Endodermal cell (in vitro differentiated cells): ENCODE measurements around the gene DNMT3A. TPM values are rescaled to one million over a fixed set of nuclear protein-coding genes. Genes with fewer than 3 reads are reported as not detected.

Experiments used
- DNase-seq: peaks from one replicate; pipeline ENCODE4 v3.0.0-alpha.2; 2017
- H3K27ac ChIP-seq: 2 replicates; pipeline ENCODE4 v1.5.1; 2013; ENCODE audit warnings: mild to moderate bottlenecking, low read depth, low read length, moderate library complexity
- H3K27me3 ChIP-seq: 2 replicates; pipeline ENCODE4 v1.6.1; 2013; ENCODE audit warnings: mild to moderate bottlenecking, low read length, moderate library complexity; ENCODE audit not compliant: insufficient read depth, control insufficient read depth, poor library complexity, severe bottlenecking
- H3K36me3 ChIP-seq: 2 replicates; pipeline ENCODE4 v1.7.0; 2013; ENCODE audit warnings: mild to moderate bottlenecking, low read length, moderate library complexity; ENCODE audit not compliant: control insufficient read depth, insufficient read depth
- H3K4me1 ChIP-seq: one replicate; pipeline ENCODE4 v1.7.0; 2013; ENCODE audit warnings: low read length; ENCODE audit not compliant: control insufficient read depth, insufficient read depth
- H3K4me3 ChIP-seq: 2 replicates; pipeline ENCODE4 v1.5.1; 2013; ENCODE audit warnings: mild to moderate bottlenecking, low read length, moderate library complexity
- H3K9ac ChIP-seq: 2 replicates; pipeline ENCODE4 v1.6.1; 2013; ENCODE audit warnings: mild to moderate bottlenecking, low read length, moderate library complexity; ENCODE audit not compliant: poor library complexity, severe bottlenecking; ENCODE audit errors: extremely low read depth
- H3K9me3 ChIP-seq: 2 replicates; pipeline ENCODE4 v1.6.1; 2013; ENCODE audit warnings: mild to moderate bottlenecking, low read length, moderate library complexity; ENCODE audit not compliant: control insufficient read depth
- H3K27ac Mint-ChIP-seq: 2 replicates; pipeline ENCODE4 v1.8.0; 2020; ENCODE audit warnings: mixed read lengths
- H3K27me3 Mint-ChIP-seq: 2 replicates; pipeline ENCODE4 v1.8.0; 2021; ENCODE audit warnings: mild to moderate bottlenecking, mixed read lengths; ENCODE audit not compliant: insufficient read depth
- H3K36me3 Mint-ChIP-seq: 2 replicates; pipeline ENCODE4 v1.8.0; 2020; ENCODE audit warnings: low read depth, mixed read lengths
- H3K4me1 Mint-ChIP-seq: 2 replicates; pipeline ENCODE4 v1.8.0; 2020; ENCODE audit warnings: mixed read lengths
- H3K4me3 Mint-ChIP-seq: 2 replicates; pipeline ENCODE4 v1.8.0; 2020; ENCODE audit warnings: mild to moderate bottlenecking, moderate library complexity, mixed read lengths
- H3K9me3 Mint-ChIP-seq: 2 replicates; pipeline ENCODE4 v1.8.0; 2020; ENCODE audit warnings: mild to moderate bottlenecking, mixed read lengths
- WGBS, 2 experiments: methylation state at CpG; one replicate each; pipeline versions ENCODE4 v1.1.5 to v1.1.7; 2013; ENCODE audit warnings: missing lambda C conversion rate in 2 of 2, mixed read lengths in 1 of 2; ENCODE audit not compliant: insufficient coverage in 1 of 2, insufficient read length in 1 of 2; 5-methylcytosine and 5-hydroxymethylcytosine counted together
- total RNA-seq, 2 donors: library from RNA; stranded (reverse); fragmentation: NEBNext Ultra II Directional in 1 of 2; extraction: Animal tissue kit (Norgen Biotek cat#: 25700) in 1 of 2; gene quantifications; 2 replicates in 1 of 2; 3 replicates in 1 of 2; pipeline ENCODE4 v1.2.1, GENCODE V29; 2021
- TF ChIP-seq, protein P1 (sequence below): fragments of 200-600 bp; sonication (generic); conservative IDR thresholded peaks from 2 replicates; pipeline ENCODE4 v1.5.0; 2021; ENCODE audit warnings: antibody characterized with exemption, mild to moderate bottlenecking

DNMT3A gene
- total RNA-seq, 2 donors from 2014 or later = 124 to 139 TPM

DNA sequence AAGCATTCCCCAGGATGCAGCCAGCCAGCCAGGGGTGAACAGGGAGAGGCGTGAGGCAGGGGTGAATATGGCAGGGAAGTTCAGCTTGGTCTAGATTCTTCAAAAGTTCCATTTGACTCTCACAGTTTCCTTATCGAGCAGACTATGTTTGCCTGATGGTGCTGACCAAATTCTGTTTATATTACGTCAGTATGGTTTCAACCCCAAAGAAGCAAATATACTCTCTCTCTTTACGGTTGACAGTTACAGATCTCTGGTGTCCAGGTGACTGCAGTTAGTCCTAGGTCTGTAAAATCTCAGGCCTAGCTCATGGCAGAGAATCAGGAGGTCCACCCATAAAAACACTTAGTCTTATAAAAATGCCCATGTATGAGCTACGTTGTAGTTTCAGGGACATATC is 38.3 kb upstream of the DNMT3A start:
- no peak overlapping the region for H3K27ac Mint-ChIP-seq
- 94 to 96% methylated on average over 3 to 5 of the region's 5 CpGs for WGBS, 2 experiments

DNA sequence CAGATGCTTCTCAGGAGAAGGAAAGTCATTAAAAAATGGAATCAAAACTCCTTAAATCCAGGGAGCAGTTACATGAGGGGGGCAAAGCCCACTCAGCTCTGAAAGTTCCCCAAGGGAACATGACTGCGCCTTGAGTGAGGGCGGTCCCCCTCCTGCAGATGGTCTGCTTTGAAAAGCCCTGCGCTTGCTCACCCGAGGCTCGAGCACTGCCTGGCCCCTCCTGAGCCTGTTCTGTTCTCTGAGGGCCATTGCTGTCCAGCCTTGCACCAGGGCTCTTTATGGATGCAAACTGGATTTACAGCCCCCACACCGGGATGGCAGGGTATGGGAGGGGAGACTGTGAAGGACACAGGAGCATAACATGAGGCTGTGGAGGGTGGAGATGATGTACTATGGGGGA is 37.8 kb upstream of the DNMT3A start:
- no peak overlapping the region for H3K27ac Mint-ChIP-seq
- 92 to 98% methylated on average over 5 to 6 of the region's 6 CpGs for WGBS, 2 experiments
- peaks cover 14% of the 10 kb centered on the region for H3K9me3 Mint-ChIP-seq
- no peak overlapping the region for H3K4me3 Mint-ChIP-seq
- H3K4me1 ChIP-seq = peaks cover 6% of the 10 kb centered on the region
- H3K4me1 Mint-ChIP-seq = peaks cover 10% of the 10 kb centered on the region
- no peaks in the 10 kb centered on the region for H3K36me3 ChIP-seq
- peak; percentile 17 for DNase-seq
- H3K36me3 Mint-ChIP-seq = peaks cover 8% of the 10 kb centered on the region
- TF ChIP-seq, protein P1, sequence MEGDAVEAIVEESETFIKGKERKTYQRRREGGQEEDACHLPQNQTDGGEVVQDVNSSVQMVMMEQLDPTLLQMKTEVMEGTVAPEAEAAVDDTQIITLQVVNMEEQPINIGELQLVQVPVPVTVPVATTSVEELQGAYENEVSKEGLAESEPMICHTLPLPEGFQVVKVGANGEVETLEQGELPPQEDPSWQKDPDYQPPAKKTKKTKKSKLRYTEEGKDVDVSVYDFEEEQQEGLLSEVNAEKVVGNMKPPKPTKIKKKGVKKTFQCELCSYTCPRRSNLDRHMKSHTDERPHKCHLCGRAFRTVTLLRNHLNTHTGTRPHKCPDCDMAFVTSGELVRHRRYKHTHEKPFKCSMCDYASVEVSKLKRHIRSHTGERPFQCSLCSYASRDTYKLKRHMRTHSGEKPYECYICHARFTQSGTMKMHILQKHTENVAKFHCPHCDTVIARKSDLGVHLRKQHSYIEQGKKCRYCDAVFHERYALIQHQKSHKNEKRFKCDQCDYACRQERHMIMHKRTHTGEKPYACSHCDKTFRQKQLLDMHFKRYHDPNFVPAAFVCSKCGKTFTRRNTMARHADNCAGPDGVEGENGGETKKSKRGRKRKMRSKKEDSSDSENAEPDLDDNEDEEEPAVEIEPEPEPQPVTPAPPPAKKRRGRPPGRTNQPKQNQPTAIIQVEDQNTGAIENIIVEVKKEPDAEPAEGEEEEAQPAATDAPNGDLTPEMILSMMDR = no peak
- H3K27me3 Mint-ChIP-seq = peaks cover 18% of the 10 kb centered on the region
- no peak overlapping the region for H3K4me3 ChIP-seq
- no peak overlapping the region for H3K9ac ChIP-seq
- H3K27me3 ChIP-seq = no peaks in the 10 kb centered on the region
- H3K27ac ChIP-seq = no peak overlapping the region
- no peaks in the 10 kb centered on the region for H3K9me3 ChIP-seq

More for the DNA sequence above, 38.3 kb upstream of the DNMT3A start:
- Mint-ChIP-seq H3K27me3 (peaks cover 16% of the 10 kb centered on the region), H3K9me3 (peaks cover 14% of the 10 kb centered on the region), H3K36me3 (peaks cover 8% of the 10 kb centered on the region), H3K4me1 (peaks cover 10% of the 10 kb centered on the region), H3K4me3 (no peak overlapping the region)
- TF ChIP-seq, protein P1 = no peak
- no peaks in the 10 kb centered on the region for H3K27me3 ChIP-seq
- DNase-seq = no peak
- H3K4me3 ChIP-seq = no peak overlapping the region
- H3K9ac ChIP-seq = no peak overlapping the region
- no peaks in the 10 kb centered on the region for H3K36me3 ChIP-seq
- H3K4me1 ChIP-seq = peaks cover 6% of the 10 kb centered on the region
- H3K9me3 ChIP-seq = no peaks in the 10 kb centered on the region
- no peak overlapping the region for H3K27ac ChIP-seq

DNA sequence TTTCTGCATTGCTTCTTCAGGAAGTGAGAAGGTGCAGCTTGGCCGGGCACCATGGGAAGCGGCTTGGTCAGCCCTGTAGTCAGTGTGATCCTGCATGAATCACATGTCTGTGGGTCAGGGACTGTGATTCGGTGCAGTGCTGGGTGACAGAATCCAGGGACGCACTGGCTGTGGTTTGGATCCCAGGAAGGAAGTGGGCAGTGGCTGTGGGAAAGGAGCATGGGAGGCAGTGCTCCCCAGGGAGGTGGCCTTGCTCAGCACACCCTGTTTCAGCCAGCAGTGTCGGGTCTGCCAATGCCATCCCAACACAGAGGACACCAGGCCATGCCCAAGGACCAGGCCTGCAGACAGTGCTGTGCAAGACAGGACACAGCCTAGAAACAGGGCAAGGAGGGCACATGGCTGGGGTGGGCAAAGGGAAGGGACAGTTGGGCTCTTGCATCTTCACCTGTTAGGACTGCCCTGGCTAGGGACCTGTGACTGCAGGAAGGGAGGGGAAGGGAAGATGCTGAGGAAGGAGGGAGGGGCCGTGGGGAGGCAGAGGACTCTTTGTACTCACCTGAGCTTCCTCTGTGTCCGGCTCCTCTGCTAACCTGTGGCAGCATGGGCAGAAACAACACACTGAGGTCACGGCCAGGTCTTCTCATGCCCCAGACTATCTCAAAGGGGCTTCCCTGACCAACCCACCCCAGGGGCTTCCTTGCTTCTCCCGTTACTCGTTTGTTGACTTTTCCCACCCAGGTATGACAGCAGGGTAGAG is 37.2 kb upstream of the DNMT3A start:
- DNase-seq = peak; percentile 31
- Histone ChIP-seq H3K4me3 (no peak overlapping the region), H3K4me1 (peaks cover 6% of the 10 kb centered on the region), H3K27ac (no peak overlapping the region), H3K36me3 (no peaks in the 10 kb centered on the region), H3K9ac (no peak overlapping the region), H3K9me3 (no peaks in the 10 kb centered on the region), H3K27me3 (no peaks in the 10 kb centered on the region)
- Mint-ChIP-seq H3K27ac (no peak overlapping the region), H3K27me3 (peaks cover 21% of the 10 kb centered on the region), H3K36me3 (peaks cover 8% of the 10 kb centered on the region), H3K4me1 (peaks cover 10% of the 10 kb centered on the region), H3K4me3 (no peak overlapping the region), H3K9me3 (peaks cover 14% of the 10 kb centered on the region)
- TF ChIP-seq, protein P1 = no peak
- WGBS, 2 experiments = 80 to 86% methylated on average over 8 to 10 of the region's 10 CpGs
